ENCODE measurements around the gene FAU.

Gene FAU

DNA sequence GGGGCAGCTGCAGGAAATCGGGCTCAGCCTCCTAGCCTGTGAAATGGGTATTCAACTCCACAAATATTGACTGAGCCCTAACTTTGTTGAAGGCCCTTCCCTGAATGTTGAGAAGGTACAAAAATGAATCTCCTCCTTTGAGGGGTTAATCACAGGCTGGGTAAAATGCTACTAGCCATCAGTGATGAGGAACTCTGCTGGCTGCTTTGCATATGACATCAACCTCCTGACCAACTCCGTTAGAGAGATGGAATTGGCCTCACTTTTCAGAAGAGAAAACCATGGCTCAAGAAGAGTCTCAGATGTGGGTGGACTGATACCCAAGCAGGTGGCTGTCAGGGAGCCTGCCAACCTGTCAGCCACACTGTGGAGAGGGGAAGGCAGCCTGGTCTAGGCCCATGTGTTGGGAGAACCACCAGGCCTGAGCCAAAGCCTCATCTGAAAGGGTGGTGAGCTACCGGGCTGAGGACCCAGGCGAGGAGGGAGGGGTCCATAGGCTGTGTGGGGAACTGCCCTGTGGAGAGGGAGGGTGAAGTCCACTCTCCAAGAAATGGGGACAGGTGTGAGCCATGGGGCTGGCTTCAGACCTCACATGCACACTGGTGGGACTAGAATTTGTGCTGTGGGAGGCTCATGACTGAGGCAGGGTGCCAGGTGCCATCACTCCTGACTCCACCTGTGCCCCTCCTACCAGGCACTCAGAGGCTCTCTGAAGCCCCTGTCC is 49.9 kb downstream of the FAU start:
- DNase-seq: no peak

Data from activated CD4-positive, alpha-beta T cell treated with anti-CD3 and anti-CD28 coated beads, Interleukin-2, amount 50 U/mL, for 48 hours (primary cell).